Measurements from ENCODE around the gene TSNAXIP1. TPM values are rescaled to one million over a fixed set of nuclear protein-coding genes. Genes with fewer than 3 reads are reported as not detected.
"Not testable (repeated sequence)": the region's sequence is repeated elsewhere in the genome, so short reads cannot be mapped to it uniquely, and the experiment has no call there.

The TSNAXIP1 gene
- total RNA-seq, 1 experiment from 2014 or later = 0.11 TPM

- DNase-seq (ENCODE audit: low read depth) = no peak
These were observed 51.8 kb downstream of the TSNAXIP1 start for GRCh38 chr16:67858500-67858899.

DNA sequence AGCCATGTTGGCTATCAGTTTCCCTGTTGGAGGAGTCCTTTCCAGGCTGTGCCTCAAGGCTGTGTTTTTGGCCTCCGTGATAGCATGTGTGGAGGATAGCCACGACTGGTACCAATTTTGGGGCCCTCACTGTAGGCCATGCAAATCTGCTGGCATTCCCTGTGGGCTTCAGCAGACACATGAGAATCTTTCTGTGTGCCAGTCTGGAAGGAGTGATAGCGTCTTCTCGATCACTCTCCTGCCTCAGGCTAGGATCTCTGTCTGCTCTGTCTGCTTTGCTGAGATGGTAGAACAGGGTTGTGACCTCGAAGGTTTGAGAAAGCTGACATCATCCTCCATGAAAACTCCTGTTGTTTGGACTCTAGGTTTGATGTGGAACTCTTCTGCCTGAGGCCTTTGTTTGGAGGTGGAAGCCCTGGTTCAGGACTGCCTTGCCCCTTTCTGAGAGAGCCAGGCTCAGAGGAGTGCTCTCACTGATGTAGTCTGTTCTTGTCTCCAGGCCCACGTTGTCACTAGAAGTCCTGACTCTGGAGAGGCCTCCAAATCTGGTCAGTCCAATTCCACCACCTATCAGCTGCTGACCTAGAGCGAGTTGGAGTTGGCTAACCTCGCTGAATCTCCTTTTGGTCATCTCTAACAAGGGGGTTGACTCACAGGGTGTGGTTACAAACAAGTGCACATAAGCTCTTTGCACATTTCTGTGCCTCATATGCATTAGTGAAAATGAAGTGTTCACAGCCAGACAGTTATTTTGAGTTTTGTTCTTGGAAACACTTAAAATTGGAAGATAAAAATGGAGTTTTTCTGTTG, 54.1 kb downstream of the TSNAXIP1 start:
- no peak for DNase-seq (ENCODE audit: low read depth)

DNA sequence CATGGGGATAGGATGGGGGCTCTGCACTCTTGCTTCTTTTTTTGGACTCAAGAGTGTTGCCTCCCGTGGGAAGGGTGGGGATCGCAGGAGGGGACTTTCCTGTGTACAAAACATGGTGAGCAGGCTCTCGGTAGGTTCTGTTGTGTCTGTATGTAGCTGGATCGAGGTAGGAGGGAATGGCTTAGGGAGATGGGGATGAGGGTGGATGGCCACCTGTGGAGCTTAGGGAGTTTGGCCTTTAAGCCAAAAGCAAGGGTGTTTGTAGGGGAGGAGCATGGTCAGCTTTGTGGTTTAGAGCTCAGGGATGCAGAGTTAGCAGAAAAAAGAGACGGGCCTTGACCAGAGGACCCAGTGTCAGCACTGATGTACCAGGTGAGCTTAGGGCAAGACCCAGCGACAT, 55.2 kb downstream of the TSNAXIP1 start:
- no peak for DNase-seq (ENCODE audit: low read depth)

GRCh38 chr16:67862623-67863583, 56.2 kb downstream of the TSNAXIP1 start:
- DNase-seq (ENCODE audit: low read depth) = no peak

GRCh38 chr16:67864044-67864443, 57.4 kb downstream of the TSNAXIP1 start:
- not testable (repeated sequence) for DNase-seq (ENCODE audit: low read depth)

DNA sequence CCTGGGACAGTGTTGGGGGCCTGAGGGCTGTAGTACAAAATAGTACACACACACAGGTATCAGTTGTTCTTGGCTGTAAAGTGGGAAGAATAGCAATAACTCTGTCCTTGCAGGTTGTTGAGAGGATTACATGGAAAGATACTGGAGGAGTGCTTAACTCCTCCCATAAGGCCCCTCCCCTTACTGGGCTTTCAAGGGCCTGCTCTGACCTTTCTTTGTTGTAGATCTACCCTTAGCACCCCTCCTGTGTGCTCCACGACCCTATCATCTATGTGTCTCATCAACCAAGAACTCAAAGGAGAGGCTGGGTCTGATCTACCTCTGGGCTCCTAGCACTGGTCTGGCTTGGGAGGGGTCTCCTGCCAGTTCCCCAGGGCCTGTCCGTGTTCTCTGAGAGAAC, 57.9 kb downstream of the TSNAXIP1 start:
- DNase-seq (ENCODE audit: low read depth) = no peak

DNA sequence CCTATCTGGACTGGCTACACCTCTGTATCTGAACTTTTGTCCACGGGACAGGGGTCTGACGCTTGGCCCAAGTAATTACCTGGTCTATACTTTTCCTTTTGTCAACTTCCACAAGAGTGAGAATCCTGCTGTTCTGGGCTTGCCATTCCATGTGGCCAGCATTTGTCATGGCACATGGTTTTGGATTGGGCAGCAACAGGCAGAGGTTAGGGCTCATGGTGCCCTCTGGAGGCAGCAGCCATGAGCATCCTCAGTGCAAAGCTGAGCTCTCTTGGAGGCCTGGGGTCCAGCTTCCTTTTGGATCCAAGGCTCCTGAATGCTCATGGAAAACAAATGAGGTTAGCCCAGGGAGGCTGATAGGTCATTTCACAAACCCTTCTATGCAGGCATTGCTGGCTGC, 58.6 kb downstream of the TSNAXIP1 start:
- DNase-seq (ENCODE audit: low read depth) = peak; percentile 45

GRCh38 chr16:67868290-67868689, 61.6 kb downstream of the TSNAXIP1 start:
- no peak for DNase-seq (ENCODE audit: low read depth)

DNA sequence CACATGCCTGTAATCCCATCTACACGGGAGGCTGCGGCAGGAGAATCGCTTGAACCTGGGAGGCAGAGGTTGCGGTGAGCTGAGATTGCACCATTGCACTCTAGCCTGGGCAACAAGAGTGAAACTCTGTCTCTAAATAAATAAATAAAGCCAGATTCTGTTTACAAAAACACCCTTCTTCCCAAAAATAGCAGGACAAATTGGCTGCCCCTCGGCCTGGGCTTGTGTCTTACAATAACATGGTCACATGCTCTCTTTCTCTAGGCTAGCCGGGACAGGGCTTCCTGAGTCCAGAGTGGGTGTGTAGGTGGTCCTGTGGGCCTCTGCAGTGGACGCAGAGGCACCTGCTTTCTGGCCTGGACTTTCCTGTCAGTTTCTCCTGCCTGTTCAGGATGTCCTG, 63.0 kb downstream of the TSNAXIP1 start:
- no peak for DNase-seq (ENCODE audit: low read depth)

GRCh38 chr16:67871256-67871655, 64.6 kb downstream of the TSNAXIP1 start:
- no peak for DNase-seq (ENCODE audit: low read depth)

GRCh38 chr16:67872131-67872630, 65.5 kb downstream of the TSNAXIP1 start:
- DNase-seq (ENCODE audit: low read depth) = no peak

DNA sequence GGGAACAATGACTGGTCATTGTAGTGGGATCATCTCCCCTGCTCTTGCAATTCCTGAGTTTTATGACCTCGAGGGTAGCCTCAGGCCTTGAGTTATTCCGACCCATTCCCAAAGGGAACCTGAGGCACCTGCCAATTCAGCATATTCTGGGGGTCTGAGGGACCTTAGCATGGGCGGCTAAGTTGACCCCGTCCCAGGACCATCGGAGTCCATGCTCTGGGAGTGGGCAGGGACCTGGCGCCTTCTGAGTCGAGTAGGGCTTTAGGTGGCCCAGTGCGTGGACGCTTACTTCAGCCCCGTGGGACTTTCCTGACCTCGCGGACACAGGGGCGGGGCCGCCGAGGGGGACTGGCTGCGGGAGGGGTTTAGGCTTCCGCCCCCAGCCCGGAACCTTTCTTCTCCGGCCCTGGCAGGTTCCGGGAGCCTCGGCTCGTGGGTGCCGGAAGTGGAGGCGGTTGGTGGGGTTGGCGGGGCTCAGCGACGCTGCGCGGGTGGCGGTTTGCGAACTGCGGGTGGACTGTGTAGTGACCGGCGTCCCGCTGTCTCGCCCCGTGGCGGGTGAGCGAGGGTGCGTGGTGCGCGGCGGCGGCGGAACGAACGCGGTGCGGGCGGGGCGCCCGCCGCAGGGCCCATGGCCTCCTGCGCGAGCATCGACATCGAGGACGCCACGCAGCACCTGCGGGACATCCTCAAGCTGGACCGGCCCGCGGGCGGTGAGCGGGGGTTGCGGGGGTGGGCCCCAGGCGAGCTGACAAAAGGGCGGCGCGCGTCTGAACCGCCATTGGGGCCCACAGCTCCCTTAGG, 66.1 kb downstream of the TSNAXIP1 start, which contains the start of gene EDC4:
Gene EDC4, plus strand, starts transcription at position 422 of the 804 bp plus-strand sequence. Its CDS starts 210 bp downstream, at position 632.
- peak; percentile 68 for DNase-seq (ENCODE audit: low read depth)

- no peak for DNase-seq (ENCODE audit: low read depth)
These were observed 67.0 kb downstream of the TSNAXIP1 start for GRCh38 chr16:67873435-67874370.

DNA sequence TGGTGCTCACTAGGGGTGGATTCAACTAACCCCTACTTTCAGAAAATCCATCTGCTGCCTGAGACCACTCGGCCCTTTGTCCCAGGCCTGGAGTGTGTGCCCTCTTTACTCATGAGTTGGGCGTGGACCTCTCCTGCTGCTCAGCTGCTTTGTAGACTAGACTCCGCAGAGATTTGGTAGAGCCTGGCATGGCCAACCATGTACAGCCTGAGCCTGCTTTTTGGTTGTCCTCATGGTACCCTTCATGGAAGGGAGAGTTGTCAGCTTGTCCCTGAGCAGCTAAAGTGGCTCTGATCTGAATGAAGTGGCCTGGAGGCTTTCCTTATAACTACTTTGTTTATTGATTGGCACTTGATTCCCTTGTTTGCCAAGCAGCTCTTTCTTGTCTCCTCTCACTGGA, 67.7 kb downstream of the TSNAXIP1 start:
- no peak for DNase-seq (ENCODE audit: low read depth)

GRCh38 chr16:67877064-67877463, 70.4 kb downstream of the TSNAXIP1 start:
- no peak for DNase-seq (ENCODE audit: low read depth)

Other genes with a start within 250 kb of the TSNAXIP1 start
- gene CTCF, start 244.4 kb upstream of the TSNAXIP1 start, total RNA-seq (2014; rRNA removed; shearing (Covaris generic)) = 25.9 and 30.8 TPM in 2 replicates
- 1.1 and 1.7 TPM in 2 replicates for gene CARMIL2, start 161.7 kb upstream of the TSNAXIP1 start, total RNA-seq (2014; rRNA removed; shearing (Covaris generic))
- 31.6 and 39.9 TPM in 2 replicates for gene ACD, start 146.6 kb upstream of the TSNAXIP1 start, total RNA-seq (2014; rRNA removed; shearing (Covaris generic))
- 0.71 and 1.0 TPM in 2 replicates for gene PARD6A, start 145.9 kb upstream of the TSNAXIP1 start, total RNA-seq (2014; rRNA removed; shearing (Covaris generic))
- gene ENKD1, start 140.1 kb upstream of the TSNAXIP1 start, total RNA-seq (2014; rRNA removed; shearing (Covaris generic)) = 12.7 and 19.9 TPM in 2 replicates
- not detected in 2 replicates for gene C16orf86, start 140.1 kb upstream of the TSNAXIP1 start, total RNA-seq (2014; rRNA removed; shearing (Covaris generic))
- 16.5 and 18.8 TPM in 2 replicates for gene GFOD2, start 87.6 kb upstream of the TSNAXIP1 start, total RNA-seq (2014; rRNA removed; shearing (Covaris generic))
- 3.7 and 4.0 TPM in 2 replicates for gene RANBP10, start 329 bp upstream of the TSNAXIP1 start, total RNA-seq (2014; rRNA removed; shearing (Covaris generic))
- 41.5 and 50.6 TPM in 2 replicates for gene THAP11, start 35.4 kb downstream of the TSNAXIP1 start, total RNA-seq (2014; rRNA removed; shearing (Covaris generic))
- gene NUTF2, start 40.0 kb downstream of the TSNAXIP1 start, total RNA-seq (2014; rRNA removed; shearing (Covaris generic)) = 42.9 and 48.7 TPM in 2 replicates
- 26.8 and 33.8 TPM in 2 replicates for gene CENPT, start 40.8 kb downstream of the TSNAXIP1 start, total RNA-seq (2014; rRNA removed; shearing (Covaris generic))
- 43.3 and 47.8 TPM in 2 replicates for gene EDC4, start 66.2 kb downstream of the TSNAXIP1 start, total RNA-seq (2014; rRNA removed; shearing (Covaris generic))
- not detected in 2 replicates for gene NRN1L, start 78.0 kb downstream of the TSNAXIP1 start, total RNA-seq (2014; rRNA removed; shearing (Covaris generic))
- gene PSKH1, start 86.4 kb downstream of the TSNAXIP1 start, total RNA-seq (2014; rRNA removed; shearing (Covaris generic)) = 1.5 and 2.3 TPM in 2 replicates
- 0.74 and 1.6 TPM in 2 replicates for gene CTRL, start 125.0 kb downstream of the TSNAXIP1 start, total RNA-seq (2014; rRNA removed; shearing (Covaris generic))
- gene PSMB10, start 130.0 kb downstream of the TSNAXIP1 start, total RNA-seq (2014; rRNA removed; shearing (Covaris generic)) = 58.1 and 72.7 TPM in 2 replicates
- 0.77 and 0.97 TPM in 2 replicates for gene LCAT, start 137.2 kb downstream of the TSNAXIP1 start, total RNA-seq (2014; rRNA removed; shearing (Covaris generic))
- gene SLC12A4, start 161.7 kb downstream of the TSNAXIP1 start, total RNA-seq (2014; rRNA removed; shearing (Covaris generic)) = 7.0 and 13.5 TPM in 2 replicates
- gene DPEP3, start 173.6 kb downstream of the TSNAXIP1 start, total RNA-seq (2014; rRNA removed; shearing (Covaris generic)) = not detected in 2 replicates
- gene DPEP2, start 192.6 kb downstream of the TSNAXIP1 start, total RNA-seq (2014; rRNA removed; shearing (Covaris generic)) = not detected in 2 replicates
- not detected in 2 replicates for gene DPEP2NB, start 209.0 kb downstream of the TSNAXIP1 start, total RNA-seq (2014; rRNA removed; shearing (Covaris generic))
- gene DDX28, start 216.3 kb downstream of the TSNAXIP1 start, total RNA-seq (2014; rRNA removed; shearing (Covaris generic)) = 7.1 and 8.6 TPM in 2 replicates
- gene DUS2, start 216.4 kb downstream of the TSNAXIP1 start, total RNA-seq (2014; rRNA removed; shearing (Covaris generic)) = 15.9 and 19.8 TPM in 2 replicates